Right lobe of liver (tissue), 6 donors: Measurements from ENCODE around the gene SPAG16. TPM values are rescaled to one million over a fixed set of nuclear protein-coding genes. Genes with fewer than 3 reads are reported as not detected.

Experiments used
- ATAC-seq, 4 donors: fragments of 200-7000 bp; cut with Tn5 transposase; one replicate each; pipeline ENCODE4 v1.9.1; 2020; ENCODE audit warnings: mild to moderate bottlenecking in 4 of 4, moderate library complexity in 4 of 4
- DNase-seq, 3 donors: peaks; one replicate each; pipeline ENCODE4 v3.0.0-alpha.2; 2020
- H3K27ac ChIP-seq, 3 donors: fragments of 200-600 bp; one replicate each; pipeline ENCODE4 v1.8.0; 2022
- H3K27me3 ChIP-seq, 2 donors: fragments of 200-600 bp; one replicate each; pipeline ENCODE4 v1.8.0; 2022
- H3K36me3 ChIP-seq, 4 donors: fragments of 200-600 bp; sonication (generic) in 1 of 4; one replicate each; pipeline versions ENCODE4 v1.5.1 to v1.8.0; 2017 to 2022; ENCODE audit warnings: control low read depth in 1 of 4
- H3K4me1 ChIP-seq, 4 donors: fragments of 200-600 bp; sonication (generic) in 1 of 4; one replicate each; pipeline versions ENCODE4 v1.5.1 to v1.8.0; 2017 to 2022; ENCODE audit warnings: control low read depth in 1 of 4
- H3K4me3 ChIP-seq, 3 donors: fragments of 200-600 bp; one replicate each; pipeline ENCODE4 v1.8.0; 2022
- H3K9me3 ChIP-seq, 4 donors: fragments of 200-600 bp; sonication (generic) in 1 of 4; one replicate each; pipeline versions ENCODE4 v1.5.1 to v1.8.0; 2017 to 2022; ENCODE audit warnings: control low read depth in 1 of 4
- POLR2A ChIP-seq: fragments of 450-650 bp; IDR thresholded peaks from one replicate; pipeline ENCODE4 v1.6.1; 2017; ENCODE audit warnings: antibody characterized with exemption, mild to moderate bottlenecking
- WGBS: methylation state at CpG from one replicate; pipeline ENCODE4 v1.1.6; 2018; ENCODE audit warnings: low coverage, low lambda C conversion rate; ENCODE audit not compliant: insufficient coverage; ENCODE audit errors: missing lambda C conversion rate; 5-methylcytosine and 5-hydroxymethylcytosine counted together
- intact Hi-C, 2 donors: fragments of 100-400 bp; cut with DNase I; formaldehyde crosslinking; loops; one replicate each; pipeline versions ENCODE4 v1.11.2 to v1.14.1; 2022
- total RNA-seq, 6 experiments: library from RNA; depleted of rRNA in 2 of 6; stranded (reverse); fragments of >200 nt in 2 of 6; fragmentation: NEBNext Ultra II Directional in 3 of 6; extraction: Animal tissue kit (Norgen Biotek cat#: 25700) in 3 of 6; gene quantifications; one replicate each; pipeline versions ENCODE4 v1.1.0 to v1.2.4, GENCODE V29; 2016 to 2023
- TF ChIP-seq, protein P1 (sequence below), 4 donors: fragments of 200-600 bp in 3 of 4; fragments of 450-650 bp in 1 of 4; IDR thresholded peaks; one replicate each; pipeline versions ENCODE4 v1.5.1 to v1.8.0; 2016 to 2022; ENCODE audit warnings: antibody characterized with exemption in 4 of 4, mild to moderate bottlenecking in 2 of 4
- donor health status: DM: no; HTN: yes; CAD: no.
- donor health status: DM: no; HTN: no; CAD: no.
- donor health status: DM: no; HTN: no; CAD: no.
- donor health status: DM: no; HTN: yes; CAD: no.
- donor health status: DM: no; HTN: yes; CAD: no.

Gene SPAG16
- total RNA-seq, 6 experiments from 2014 or later: 7.2 to 15.3 (median 9.0) TPM

- intact Hi-C loops: no loop called here
- H3K27me3 ChIP-seq: no peaks in the 10 kb centered on the region
- WGBS: 89% methylated on average over 2 of the region's 2 CpGs
- H3K36me3 ChIP-seq: no peaks in the 10 kb centered on the region
- no peak for ATAC-seq
- no peak overlapping the region for H3K4me3 ChIP-seq
- DNase-seq: no peak
- H3K27ac ChIP-seq: no peak overlapping the region
- H3K4me1 ChIP-seq: no peaks in the 10 kb centered on the region
- H3K9me3 ChIP-seq: no peaks in the 10 kb centered on the region
- no peak for TF ChIP-seq POLR2A
- TF ChIP-seq, protein P1, sequence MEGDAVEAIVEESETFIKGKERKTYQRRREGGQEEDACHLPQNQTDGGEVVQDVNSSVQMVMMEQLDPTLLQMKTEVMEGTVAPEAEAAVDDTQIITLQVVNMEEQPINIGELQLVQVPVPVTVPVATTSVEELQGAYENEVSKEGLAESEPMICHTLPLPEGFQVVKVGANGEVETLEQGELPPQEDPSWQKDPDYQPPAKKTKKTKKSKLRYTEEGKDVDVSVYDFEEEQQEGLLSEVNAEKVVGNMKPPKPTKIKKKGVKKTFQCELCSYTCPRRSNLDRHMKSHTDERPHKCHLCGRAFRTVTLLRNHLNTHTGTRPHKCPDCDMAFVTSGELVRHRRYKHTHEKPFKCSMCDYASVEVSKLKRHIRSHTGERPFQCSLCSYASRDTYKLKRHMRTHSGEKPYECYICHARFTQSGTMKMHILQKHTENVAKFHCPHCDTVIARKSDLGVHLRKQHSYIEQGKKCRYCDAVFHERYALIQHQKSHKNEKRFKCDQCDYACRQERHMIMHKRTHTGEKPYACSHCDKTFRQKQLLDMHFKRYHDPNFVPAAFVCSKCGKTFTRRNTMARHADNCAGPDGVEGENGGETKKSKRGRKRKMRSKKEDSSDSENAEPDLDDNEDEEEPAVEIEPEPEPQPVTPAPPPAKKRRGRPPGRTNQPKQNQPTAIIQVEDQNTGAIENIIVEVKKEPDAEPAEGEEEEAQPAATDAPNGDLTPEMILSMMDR (IDR thresholded peaks at IDR 0.05): no peak
These were observed 1102.5 kb downstream of the SPAG16 start for GRCh38 chr2:214386720-214387119.

GRCh38 chr2:214389334-214389733, 1105.1 kb downstream of the SPAG16 start:
- intact Hi-C loops: no loop called here
- Histone ChIP-seq H3K4me1 (no peaks in the 10 kb centered on the region), H3K4me3 (no peak overlapping the region), H3K36me3 (no peaks in the 10 kb centered on the region), H3K27ac (no peak overlapping the region), H3K27me3 (no peaks in the 10 kb centered on the region), H3K9me3 (no peaks in the 10 kb centered on the region)
- no peak for ATAC-seq
- DNase-seq: no peak
- no peak for TF ChIP-seq POLR2A
- TF ChIP-seq, protein P1 (IDR thresholded peaks at IDR 0.05): no peak

DNA sequence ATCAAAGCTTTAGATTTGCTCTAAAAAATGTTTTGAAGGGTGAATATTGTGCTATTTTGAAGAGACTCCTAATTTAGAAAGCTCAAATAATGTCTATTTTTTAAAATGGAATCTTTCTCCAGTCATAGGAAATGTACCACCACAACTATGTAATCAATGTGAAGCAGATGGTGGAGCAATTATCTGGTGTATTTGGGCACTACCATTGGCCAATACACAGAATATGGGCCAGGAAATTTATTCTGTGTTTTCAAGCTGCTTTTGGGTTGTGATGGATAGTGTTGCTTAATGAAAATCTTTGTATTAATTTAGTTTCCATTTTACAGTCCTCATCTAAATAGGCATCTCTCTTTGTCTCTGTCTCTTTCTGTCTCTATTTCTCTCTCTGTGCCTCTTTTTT, 1109.5 kb downstream of the SPAG16 start:
- no peak for ATAC-seq
- intact Hi-C loops: no loop called here
- TF ChIP-seq, protein P1 (IDR thresholded peaks at IDR 0.05): no peak
- no peak for TF ChIP-seq POLR2A

GRCh38 chr2:214395040-214395439, 1110.8 kb downstream of the SPAG16 start:
- 4% methylated on average over 1 of the region's 1 CpG for WGBS
- Histone ChIP-seq H3K9me3 (no peaks in the 10 kb centered on the region), H3K36me3 (no peaks in the 10 kb centered on the region), H3K4me3 (no peak overlapping the region), H3K27me3 (no peaks in the 10 kb centered on the region), H3K27ac (no peak overlapping the region), H3K4me1 (peaks cover 0 to 4% (median 0%) of the 10 kb centered on the region in 4 donors)
- intact Hi-C loops: no loop called here
- DNase-seq: no peak
- no peak for TF ChIP-seq POLR2A
- TF ChIP-seq, protein P1 (IDR thresholded peaks at IDR 0.05): no peak
- peak; percentile 60 to 99 (median 84) for ATAC-seq

More for the DNA sequence above, 1109.5 kb downstream of the SPAG16 start:
- Histone ChIP-seq H3K4me1 (peaks cover 0 to 4% (median 0%) of the 10 kb centered on the region in 4 donors), H3K27me3 (no peaks in the 10 kb centered on the region), H3K27ac (no peak overlapping the region), H3K36me3 (no peaks in the 10 kb centered on the region), H3K9me3 (no peaks in the 10 kb centered on the region), H3K4me3 (no peak overlapping the region)
- DNase-seq: no peak

GRCh38 chr2:214401580-214401979, 1117.3 kb downstream of the SPAG16 start:
- Histone ChIP-seq H3K27ac (no peak overlapping the region), H3K36me3 (no peaks in the 10 kb centered on the region), H3K4me1 (no peaks in the 10 kb centered on the region), H3K4me3 (no peak overlapping the region), H3K27me3 (no peaks in the 10 kb centered on the region), H3K9me3 (no peaks in the 10 kb centered on the region)
- DNase-seq: no peak
- TF ChIP-seq, protein P1 (IDR thresholded peaks at IDR 0.05): no peak
- intact Hi-C loops: no loop called here
- ATAC-seq: no peak
- WGBS: 54% methylated on average over 2 of the region's 2 CpGs
